BLaER1 treated with 17β-estradiol and CSF1 and Interleukin-3, amounts not matched to agents 10 nM and 100 nM (cell line): ENCODE measurements around the gene NOD1.

Experiments
- H3K27ac ChIP-seq, 11 experiments: shearing (Covaris generic); formaldehyde crosslinking; 2 replicates each; pipeline ENCODE4 v1.8.1; 2022
- H3K27me3 ChIP-seq, 11 experiments: shearing (Covaris generic); formaldehyde crosslinking; 2 replicates each; pipeline ENCODE4 v1.8.1; 2022
- H3K36me3 ChIP-seq, 11 experiments: shearing (Covaris generic); formaldehyde crosslinking; 2 replicates each; pipeline ENCODE4 v1.8.1; 2022
- H3K4me1 ChIP-seq, 10 experiments: shearing (Covaris generic); formaldehyde crosslinking; 2 replicates each; pipeline ENCODE4 v1.8.1; 2022
- H3K4me2 ChIP-seq, 11 experiments: shearing (Covaris generic); formaldehyde crosslinking; 2 replicates each; pipeline ENCODE4 v1.8.1; 2022
- H3K4me3 ChIP-seq, 10 experiments: shearing (Covaris generic); formaldehyde crosslinking; 2 replicates each; pipeline ENCODE4 v1.8.1; 2022
- H3K9ac ChIP-seq, 11 experiments: shearing (Covaris generic); formaldehyde crosslinking; 2 replicates each; pipeline ENCODE4 v1.8.1; 2022
- H3K9me3 ChIP-seq, 11 experiments: shearing (Covaris generic); formaldehyde crosslinking; replicated peaks in 1 of 11; 2 replicates each; pipeline ENCODE4 v1.8.1; 2022
- H4K20me1 ChIP-seq, 11 experiments: shearing (Covaris generic); formaldehyde crosslinking; 2 replicates each; pipeline ENCODE4 v1.8.1; 2022
- Cebpa-rat ChIP-seq, 11 experiments: shearing (Covaris generic); IDR thresholded peaks; 2 replicates each; pipeline ENCODE4 v1.8.1; 2022

The NOD1 gene

GRCh38 chr7:30412782-30413504 is 65.6 kb downstream of the NOD1 start:
- TF ChIP-seq Cebpa-rat (IDR thresholded peaks at IDR 0.05) = no peak
- H3K27ac ChIP-seq = no peak overlapping the region
- H4K20me1 ChIP-seq = no peaks in the 10 kb centered on the region; a peak in 1 of 22 replicates
- H3K9me3 ChIP-seq = peaks cover 12 to 19% (median 16%) of the 10 kb centered on the region in 11 experiments
- peaks cover 7 to 28% (median 20%) of the 10 kb centered on the region in 10 experiments; a peak in 18 of 20 replicates for H3K4me1 ChIP-seq
- peaks cover 7 to 18% (median 12%) of the 10 kb centered on the region in 11 experiments; a peak in 16 of 22 replicates for H3K36me3 ChIP-seq
- no peaks in the 10 kb centered on the region for H3K27me3 ChIP-seq
- no peak overlapping the region for H3K4me3 ChIP-seq
- H3K4me2 ChIP-seq = peak overlapping the region in 5 of 11 experiments; percentile 71 to 84 (median 78); a peak in 8 of 22 replicates
- no peak overlapping the region for H3K9ac ChIP-seq

- Histone ChIP-seq H3K9ac (peak overlapping the region in 1 of 11 experiments; percentile 43; a peak in 3 of 22 replicates), H3K4me1 (peaks cover 7 to 30% (median 20%) of the 10 kb centered on the region in 10 experiments; a peak in 18 of 20 replicates), H3K36me3 (peaks cover 7 to 21% (median 12%) of the 10 kb centered on the region in 11 experiments; a peak in 16 of 22 replicates), H3K4me2 (peak overlapping the region in 7 of 11 experiments; percentile 35 to 84 (median 76); a peak in 13 of 22 replicates), H3K4me3 (no peak overlapping the region), H3K27me3 (no peaks in the 10 kb centered on the region), H4K20me1 (peaks cover 0 to 3% (median 0%) of the 10 kb centered on the region in 11 experiments; a peak in 1 of 22 replicates), H3K9me3 (peaks cover 12 to 19% (median 16%) of the 10 kb centered on the region in 11 experiments), H3K27ac (peak overlapping the region in 7 of 11 experiments; percentile 1 to 51 (median 34); a peak in 10 of 22 replicates)
- TF ChIP-seq Cebpa-rat (IDR thresholded peaks at IDR 0.05) = no peak
These were observed 66.7 kb downstream of the NOD1 start for GRCh38 chr7:30411897-30412296.

- peak overlapping the region in 1 of 11 experiments; percentile 43; a peak in 2 of 22 replicates for H3K9ac ChIP-seq
- no peak for TF ChIP-seq Cebpa-rat (IDR thresholded peaks at IDR 0.05)
- H4K20me1 ChIP-seq = peaks cover 0 to 6% (median 0%) of the 10 kb centered on the region in 11 experiments; a peak in 1 of 22 replicates
- peak overlapping the region in 9 of 11 experiments; percentile 1 to 84 (median 71); a peak in 15 of 22 replicates for H3K4me2 ChIP-seq
- peaks cover 7 to 33% (median 20%) of the 10 kb centered on the region in 10 experiments; a peak in 18 of 20 replicates for H3K4me1 ChIP-seq
- no peaks in the 10 kb centered on the region for H3K27me3 ChIP-seq
- no peak overlapping the region for H3K4me3 ChIP-seq
- peak overlapping the region in 4 of 11 experiments; percentile 1 to 51 (median 36); a peak in 4 of 22 replicates for H3K27ac ChIP-seq
- H3K9me3 ChIP-seq = peaks cover 12 to 19% (median 16%) of the 10 kb centered on the region in 11 experiments
- H3K36me3 ChIP-seq = peaks cover 7 to 29% (median 13%) of the 10 kb centered on the region in 11 experiments; a peak in 16 of 22 replicates
These were observed 67.4 kb downstream of the NOD1 start for GRCh38 chr7:30411173-30411572.

GRCh38 chr7:30406664-30407425 is 71.7 kb downstream of the NOD1 start:
- no peak overlapping the region for H3K27ac ChIP-seq
- H3K27me3 ChIP-seq = no peaks in the 10 kb centered on the region
- H3K9ac ChIP-seq = no peak overlapping the region
- H4K20me1 ChIP-seq = peaks cover 0 to 10% (median 0%) of the 10 kb centered on the region in 11 experiments; a peak in 2 of 22 replicates
- no peak for TF ChIP-seq Cebpa-rat (IDR thresholded peaks at IDR 0.05)
- H3K4me3 ChIP-seq = no peak overlapping the region
- H3K4me2 ChIP-seq = no peak overlapping the region
- no peaks in the 10 kb centered on the region for H3K9me3 ChIP-seq
- peaks cover 6 to 46% (median 17%) of the 10 kb centered on the region in 11 experiments; a peak in 19 of 22 replicates for H3K36me3 ChIP-seq
- H3K4me1 ChIP-seq = peaks cover 7 to 23% (median 10%) of the 10 kb centered on the region in 10 experiments; a peak in 18 of 20 replicates

GRCh38 chr7:30405179-30405578 is 73.4 kb downstream of the NOD1 start:
- H3K27me3 ChIP-seq = no peaks in the 10 kb centered on the region
- H3K4me3 ChIP-seq = no peak overlapping the region
- peaks cover 6 to 46% (median 17%) of the 10 kb centered on the region in 11 experiments; a peak in 19 of 22 replicates for H3K36me3 ChIP-seq
- H3K4me2 ChIP-seq = no peak overlapping the region
- H3K4me1 ChIP-seq = peaks cover 0 to 7% (median 0%) of the 10 kb centered on the region in 10 experiments; a peak in 3 of 20 replicates
- H3K9me3 ChIP-seq = no peaks in the 10 kb centered on the region
- TF ChIP-seq Cebpa-rat (IDR thresholded peaks at IDR 0.05) = no peak
- H3K27ac ChIP-seq = no peak overlapping the region
- H4K20me1 ChIP-seq = peaks cover 0 to 14% (median 0%) of the 10 kb centered on the region in 11 experiments; a peak in 2 of 22 replicates
- H3K9ac ChIP-seq = no peak overlapping the region

GRCh38 chr7:30403477-30403876 is 75.1 kb downstream of the NOD1 start:
- Histone ChIP-seq H3K4me1 (peaks cover 0 to 6% (median 0%) of the 10 kb centered on the region in 10 experiments; a peak in 1 of 20 replicates), H3K27me3 (no peaks in the 10 kb centered on the region), H3K9me3 (no peaks in the 10 kb centered on the region), H3K4me3 (no peak overlapping the region), H3K4me2 (no peak overlapping the region), H3K9ac (no peak overlapping the region), H4K20me1 (peaks cover 0 to 14% (median 0%) of the 10 kb centered on the region in 11 experiments; a peak in 2 of 22 replicates), H3K36me3 (peaks cover 6 to 60% (median 17%) of the 10 kb centered on the region in 11 experiments; a peak in 19 of 22 replicates), H3K27ac (no peak overlapping the region)
- no peak for TF ChIP-seq Cebpa-rat (IDR thresholded peaks at IDR 0.05)

- H3K4me2 ChIP-seq = no peak overlapping the region
- peaks cover 0 to 4% (median 0%) of the 10 kb centered on the region in 10 experiments; a peak in 4 of 20 replicates for H3K4me1 ChIP-seq
- H3K9ac ChIP-seq = no peak overlapping the region
- H3K27me3 ChIP-seq = no peaks in the 10 kb centered on the region
- H4K20me1 ChIP-seq = peaks cover 0 to 4% (median 0%) of the 10 kb centered on the region in 11 experiments; a peak in 1 of 22 replicates
- H3K36me3 ChIP-seq = peaks cover 0 to 28% (median 0%) of the 10 kb centered on the region in 11 experiments; a peak in 5 of 22 replicates
- TF ChIP-seq Cebpa-rat (IDR thresholded peaks at IDR 0.05) = no peak
- no peak overlapping the region for H3K27ac ChIP-seq
- H3K9me3 ChIP-seq = no peaks in the 10 kb centered on the region
- H3K4me3 ChIP-seq = no peak overlapping the region
These were observed 82.2 kb downstream of the NOD1 start for GRCh38 chr7:30396389-30396788.

- no peaks in the 10 kb centered on the region for H3K27me3 ChIP-seq
- peaks cover 0 to 2% (median 0%) of the 10 kb centered on the region in 11 experiments; a peak in 1 of 22 replicates for H4K20me1 ChIP-seq
- TF ChIP-seq Cebpa-rat (IDR thresholded peaks at IDR 0.05) = no peak
- peaks cover 0 to 12% (median 0%) of the 10 kb centered on the region in 10 experiments; a peak in 6 of 20 replicates for H3K4me1 ChIP-seq
- H3K9ac ChIP-seq = no peak overlapping the region
- H3K27ac ChIP-seq = no peak overlapping the region
- H3K9me3 ChIP-seq = no peaks in the 10 kb centered on the region
- H3K4me2 ChIP-seq = no peak overlapping the region
- peaks cover 0 to 28% (median 0%) of the 10 kb centered on the region in 11 experiments; a peak in 5 of 22 replicates for H3K36me3 ChIP-seq
- H3K4me3 ChIP-seq = no peak overlapping the region
These were observed 82.9 kb downstream of the NOD1 start for GRCh38 chr7:30395676-30396075.
